WTC11 (cell line): ENCODE measurements around the gene THUMPD3. TPM values are rescaled to one million over a fixed set of nuclear protein-coding genes. Genes with fewer than 3 reads are reported as not detected.

ENCODE experiments used
- ATAC-seq: fragments of 200-7000 bp; cut with Tn5 transposase; 2 replicates; pipeline ENCODE4 v1.10.0; 2021; ENCODE audit warnings: mild to moderate bottlenecking, moderate library complexity
- CTCF ChIA-PET: fragments of 300-600 bp; sonication (Branson Sonifier 250); formaldehyde crosslinking; loops from one replicate; lab custom pipeline; 2021; ENCODE audit warnings: antibody characterized with exemption; lab: Charles Lee
- POLR2A ChIA-PET: fragments of 350-600 bp; sonication (Branson Sonifier 250); formaldehyde crosslinking; loops from one replicate; lab custom pipeline; 2021; ENCODE audit warnings: antibody characterized with exemption; lab: Charles Lee
- DNase-seq: peaks from one replicate; pipeline ENCODE4 v3.0.0; 2021; ENCODE audit warnings: low spot score
- H3K27ac Mint-ChIP-seq: 2 replicates; pipeline ENCODE4 v1.8.0; 2021; ENCODE audit warnings: mixed read lengths
- H3K27me3 Mint-ChIP-seq: 2 replicates; pipeline ENCODE4 v1.8.0; 2021; ENCODE audit warnings: low read depth, mild to moderate bottlenecking, moderate library complexity, mixed read lengths
- H3K36me3 Mint-ChIP-seq: 2 replicates; pipeline ENCODE4 v1.8.0; 2021; ENCODE audit warnings: mixed read lengths
- H3K4me1 Mint-ChIP-seq: 2 replicates; pipeline ENCODE4 v1.8.0; 2022; ENCODE audit warnings: mixed read lengths
- H3K4me3 Mint-ChIP-seq: 2 replicates; pipeline ENCODE4 v1.8.0; 2021; ENCODE audit warnings: mild to moderate bottlenecking, moderate library complexity, mixed read lengths
- H3K9me3 Mint-ChIP-seq: 2 replicates; pipeline ENCODE4 v1.8.0; 2021; ENCODE audit warnings: mixed read lengths
- AR ChIP-seq: fragments of 250-450 bp; sonication (Bioruptor Pico); IDR thresholded peaks from 2 replicates; pipeline ENCODE4 v1.9.0; 2021; ENCODE audit warnings: mild to moderate bottlenecking
- ATF1 ChIP-seq: sonication (generic); formaldehyde crosslinking; IDR thresholded peaks from 2 replicates; pipeline ENCODE4 v1.8.1; 2023; ENCODE audit warnings: mild to moderate bottlenecking, moderate library complexity, missing genetic modification reagents
- CREM ChIP-seq: sonication (generic); formaldehyde crosslinking; IDR thresholded peaks from 2 replicates; pipeline ENCODE4 v1.8.1; 2022; ENCODE audit warnings: mild to moderate bottlenecking, missing genetic modification reagents, moderate library complexity
- CTCF ChIP-seq: fragments of 200-600 bp; IDR thresholded peaks from 2 replicates; pipeline ENCODE4 v1.8.0; 2022; ENCODE audit warnings: antibody characterized with exemption
- E2F4 ChIP-seq: sonication (generic); formaldehyde crosslinking; IDR thresholded peaks from 2 replicates; pipeline ENCODE4 v1.8.1; 2022; ENCODE audit warnings: low read depth, mild to moderate bottlenecking, moderate library complexity, missing genetic modification reagents, borderline replicate concordance
- ERG ChIP-seq: fragments of 250-450 bp; sonication (Bioruptor Pico); IDR thresholded peaks from 2 replicates; pipeline ENCODE4 v1.8.0; 2021; ENCODE audit warnings: mild to moderate bottlenecking
- FOXK1 ChIP-seq: sonication (generic); formaldehyde crosslinking; IDR thresholded peaks from 2 replicates; pipeline ENCODE4 v1.8.0; 2022; ENCODE audit warnings: mild to moderate bottlenecking, moderate library complexity, missing genetic modification reagents
- FOXP1 ChIP-seq: sonication (generic); formaldehyde crosslinking; IDR thresholded peaks from 2 replicates; pipeline ENCODE4 v1.8.0; 2022; ENCODE audit warnings: missing genetic modification reagents, mild to moderate bottlenecking, moderate library complexity, borderline replicate concordance
- GRHL2 ChIP-seq: fragments of 250-450 bp; sonication (Bioruptor Pico); IDR thresholded peaks from 2 replicates; pipeline ENCODE4 v1.8.0; 2022; ENCODE audit warnings: mild to moderate bottlenecking, moderate library complexity; ENCODE audit not compliant: insufficient replicate concordance, severe bottlenecking
- IRF1 ChIP-seq: sonication (generic); formaldehyde crosslinking; IDR thresholded peaks from 2 replicates; pipeline ENCODE4 v1.8.0; 2023; ENCODE audit warnings: missing genetic modification reagents
- MYBL2 ChIP-seq: sonication (generic); formaldehyde crosslinking; IDR thresholded peaks from 2 replicates; pipeline ENCODE4 v1.8.1; 2023; ENCODE audit warnings: mild to moderate bottlenecking, moderate library complexity, missing genetic modification reagents
- NFE2L1 ChIP-seq: sonication (generic); formaldehyde crosslinking; IDR thresholded peaks from 2 replicates; pipeline ENCODE4 v1.8.1; 2023; ENCODE audit warnings: missing genetic modification reagents
- NFYB ChIP-seq: sonication (generic); formaldehyde crosslinking; conservative IDR thresholded peaks from 2 replicates; pipeline ENCODE4 v1.8.0; 2022; ENCODE audit warnings: low read depth, missing genetic modification reagents
- NR1H2 ChIP-seq: sonication (generic); formaldehyde crosslinking; IDR thresholded peaks from 2 replicates; pipeline ENCODE4 v1.9.0; 2021; ENCODE audit warnings: mild to moderate bottlenecking, moderate library complexity, missing genetic modification reagents
- RELA ChIP-seq: sonication (generic); formaldehyde crosslinking; IDR thresholded peaks from 2 replicates; pipeline ENCODE4 v1.8.1; 2022; ENCODE audit warnings: missing genetic modification reagents, mild to moderate bottlenecking, borderline replicate concordance
- SMAD3 ChIP-seq: sonication (generic); formaldehyde crosslinking; IDR thresholded peaks from 2 replicates; pipeline ENCODE4 v1.8.0; 2022; ENCODE audit warnings: missing genetic modification reagents, mild to moderate bottlenecking, borderline replicate concordance
- SMAD4 ChIP-seq: sonication (generic); formaldehyde crosslinking; IDR thresholded peaks from 2 replicates; pipeline ENCODE4 v1.8.0; 2022; ENCODE audit warnings: mild to moderate bottlenecking, missing genetic modification reagents
- TEAD1 ChIP-seq: sonication (generic); formaldehyde crosslinking; IDR thresholded peaks from 2 replicates; pipeline ENCODE4 v1.8.0; 2022; ENCODE audit warnings: mild to moderate bottlenecking, missing genetic modification reagents
- ZBTB43 ChIP-seq: sonication (generic); formaldehyde crosslinking; IDR thresholded peaks from 2 replicates; pipeline ENCODE4 v1.8.1; 2023; ENCODE audit warnings: mild to moderate bottlenecking, missing genetic modification reagents
- ZNF121 ChIP-seq: sonication (generic); formaldehyde crosslinking; IDR thresholded peaks from 2 replicates; pipeline ENCODE4 v1.8.0; 2023; ENCODE audit warnings: missing genetic modification reagents
- ZNF138 ChIP-seq: sonication (generic); formaldehyde crosslinking; conservative IDR thresholded peaks from 2 replicates; pipeline ENCODE4 v1.8.1; 2022; ENCODE audit warnings: mild to moderate bottlenecking, moderate library complexity, missing genetic modification reagents
- ZNF219 ChIP-seq: sonication (generic); formaldehyde crosslinking; IDR thresholded peaks from 2 replicates; pipeline ENCODE4 v1.8.0; 2023; ENCODE audit warnings: missing genetic modification reagents, mild to moderate bottlenecking, borderline replicate concordance
- ZNF232 ChIP-seq: sonication (generic); formaldehyde crosslinking; IDR thresholded peaks from 2 replicates; pipeline ENCODE4 v1.8.0; 2022; ENCODE audit warnings: mild to moderate bottlenecking, missing genetic modification reagents
- total RNA-seq: library from RNA; stranded (reverse); gene quantifications from 3 replicates; pipeline ENCODE4 v1.2.3, GENCODE V29; 2021

The THUMPD3 gene
- total RNA-seq, 1 experiment from 2014 or later, result 67.5 TPM

- TF ChIP-seq AR (CRISPR knock-in tag) (no peak), ZBTB43 (CRISPR knock-in tag) (no peak), RELA (CRISPR knock-in tag) (no peak), NFE2L1 (CRISPR knock-in tag) (no peak), ATF1 (no peak), ZNF121 (CRISPR knock-in tag) (no peak), ZNF138 (no peak), IRF1 (CRISPR knock-in tag) (no peak)
These were observed 37.8 kb downstream of the THUMPD3 start (continued) for GRCh38 chr3:9400616-9401015.

GRCh38 chr3:9401986-9402385, 39.1 kb downstream of the THUMPD3 start:
- H3K27ac Mint-ChIP-seq, result peak overlapping the region; percentile 91
- CTCF ChIA-PET, result no interaction called here
- DNase-seq, result no peak
- H3K4me1 Mint-ChIP-seq, result peaks cover 68% of the 10 kb centered on the region
- H3K27me3 Mint-ChIP-seq, result no peaks in the 10 kb centered on the region
- no peak for ATAC-seq
- H3K9me3 Mint-ChIP-seq, result peaks cover 4% of the 10 kb centered on the region; the same call in 1 of the 2 replicates
- H3K4me3 Mint-ChIP-seq, result peak overlapping the region; percentile 100
- H3K36me3 Mint-ChIP-seq, result peaks cover 11% of the 10 kb centered on the region
- TF ChIP-seq IRF1 (CRISPR knock-in tag), result no peak
- no peak for TF ChIP-seq E2F4 (CRISPR knock-in tag)
- TF ChIP-seq ERG, result no peak
- no peak for TF ChIP-seq FOXK1 (CRISPR knock-in tag)
- no peak for TF ChIP-seq ZNF121 (CRISPR knock-in tag)
- no peak for TF ChIP-seq ZNF232 (CRISPR knock-in tag)
- POLR2A ChIA-PET, result no interaction called here

- Mint-ChIP-seq H3K27ac (peak overlapping the region; percentile 91), H3K4me1 (peaks cover 72% of the 10 kb centered on the region), H3K36me3 (peaks cover 11% of the 10 kb centered on the region), H3K27me3 (no peaks in the 10 kb centered on the region), H3K4me3 (peak overlapping the region; percentile 100), H3K9me3 (peaks cover 4% of the 10 kb centered on the region; the same call in 1 of the 2 replicates)
- ATAC-seq (peak; percentile 62), DNase-seq (peak; percentile 88)
- ChIA-PET CTCF (interaction anchor here (1.3 kb wide), 1 partner anchor 49 kb away, joined by 5 read pairs; no protein-coding TSS in a partner anchor), POLR2A (no interaction called here)
- TF ChIP-seq ZNF121 (CRISPR knock-in tag) (peak; percentile 88), FOXP1 (CRISPR knock-in tag) (no peak), CTCF (no peak), CREM (CRISPR knock-in tag) (no peak), SMAD3 (CRISPR knock-in tag) (no peak), TEAD1 (no peak), NR1H2 (CRISPR knock-in tag) (no peak), ATF1 (no peak), GRHL2 (CRISPR knock-in tag) (no peak), SMAD4 (no peak), MYBL2 (no peak), ZNF219 (CRISPR knock-in tag) (no peak), NFYB (no peak)
These were observed 39.8 kb downstream of the THUMPD3 start for GRCh38 chr3:9402410-9403228.
